RWPE1 (cell line): ENCODE results near the gene B3GNT5.

Source experiments
- CTCF ChIA-PET: fragments of 350-600 bp; sonication (Branson Sonifier 250); formaldehyde crosslinking; extraction: SDS; loops from one replicate; lab custom pipeline; 2021; lab: Yijun Ruan, JAX
- POLR2A ChIA-PET: fragments of 400-600 bp; formaldehyde crosslinking; extraction: SDS; loops from one replicate; lab custom pipeline; 2020; ENCODE audit warnings: antibody characterized with exemption; ENCODE audit not compliant: low non-redundant PET; lab: Yijun Ruan, JAX
- DNase-seq: peaks from one replicate; pipeline ENCODE4 v3.0.0; 2012; ENCODE audit warnings: low spot score
- H3K27ac ChIP-seq: fragments of 450-650 bp; 2 replicates; pipeline ENCODE4 v1.5.1; 2017
- CTCF ChIP-seq: fragments of 450-650 bp; conservative IDR thresholded peaks from 2 replicates; pipeline ENCODE4 v1.5.1; 2017; ENCODE audit warnings: low read depth, mild to moderate bottlenecking

B3GNT5 gene

GRCh38 chr3:183279371-183279770 is 26.3 kb downstream of the B3GNT5 start:
- no peak for TF ChIP-seq CTCF
- ChIA-PET POLR2A (no interaction called here), CTCF (no interaction called here)
- 0 out of 2 replicates have a peak overlapping the region, but pooled peaks have one; percentile 16 for H3K27ac ChIP-seq
- no peak for DNase-seq

- POLR2A ChIA-PET, result no interaction called here
- CTCF ChIA-PET, result interaction anchor here (0.6 kb wide), 2 partner anchors 33 to 173 kb away, joined by 3 to 7 read pairs; no protein-coding TSS in a partner anchor
- no peak for TF ChIP-seq CTCF
These were observed 28.2 kb downstream of the B3GNT5 start for GRCh38 chr3:183281126-183281797.

GRCh38 chr3:183283886-183284285 is 30.8 kb downstream of the B3GNT5 start:
- TF ChIP-seq CTCF, result no peak
- ChIA-PET CTCF (no interaction called here), POLR2A (no interaction called here)

More at GRCh38 chr3:183281126-183281797, 28.2 kb downstream of the B3GNT5 start:
- no peak overlapping the region for H3K27ac ChIP-seq
- DNase-seq, result no peak

GRCh38 chr3:183284570-183284969 is 31.5 kb downstream of the B3GNT5 start:
- POLR2A ChIA-PET, result no interaction called here
- no peak overlapping the region for H3K27ac ChIP-seq
- TF ChIP-seq CTCF, result no peak
- DNase-seq, result no peak
- CTCF ChIA-PET, result interaction anchor here (1.5 kb wide), 1 partner anchor 17 kb away, joined by 3 read pairs; no protein-coding TSS in a partner anchor

More at GRCh38 chr3:183283886-183284285, 30.8 kb downstream of the B3GNT5 start:
- no peak overlapping the region for H3K27ac ChIP-seq
- DNase-seq, result no peak

GRCh38 chr3:183285318-183285717 is 32.3 kb downstream of the B3GNT5 start:
- POLR2A ChIA-PET, result no interaction called here
- CTCF ChIA-PET, result interaction anchor here (1.5 kb wide), 1 partner anchor 17 kb away, joined by 3 read pairs; no protein-coding TSS in a partner anchor
- no peak for TF ChIP-seq CTCF
- DNase-seq, result no peak
- H3K27ac ChIP-seq, result peak overlapping the region; percentile 76; the same call in 1 of the 2 replicates

GRCh38 chr3:183285828-183286457 is 32.9 kb downstream of the B3GNT5 start:
- TF ChIP-seq CTCF, result no peak
- peak overlapping the region; percentile 76 for H3K27ac ChIP-seq
- CTCF ChIA-PET, result interaction anchor here (0.6 to 2.0 kb wide), 3 partner anchors 14 to 64 kb away, joined by 3 to 4 read pairs (median 3); no protein-coding TSS in a partner anchor
- POLR2A ChIA-PET, result no interaction called here
- peak; percentile 96 for DNase-seq
